AG04450 (cell line): ENCODE measurements around the gene IL15. TPM values are rescaled to one million over a fixed set of nuclear protein-coding genes. Genes with fewer than 3 reads are reported as not detected.

ENCODE experiments used
- CTCF ChIA-PET: fragments of 300-600, 350-600 bp; formaldehyde crosslinking; extraction: SDS; loops from one replicate; lab custom pipeline; 2022; ENCODE audit warnings: antibody characterized with exemption, inconsistent platforms; lab: Charles Lee
- POLR2A ChIA-PET: fragments of 350-600 bp; formaldehyde crosslinking; extraction: SDS; loops from one replicate; lab custom pipeline; 2021; ENCODE audit warnings: antibody characterized with exemption, inconsistent platforms; lab: Yijun Ruan, JAX
- DNase-seq: peaks from one replicate; pipeline ENCODE4 v3.0.0-alpha.2; 2011; ENCODE audit warnings: low read depth, low spot score
- H3K27ac ChIP-seq: one replicate; pipeline ENCODE4 v1.5.1; 2012; ENCODE audit warnings: low read depth, low read length, control low read depth
- H3K27me3 ChIP-seq: one replicate; pipeline ENCODE4 v1.6.0; 2012; ENCODE audit warnings: low read length; ENCODE audit not compliant: control insufficient read depth, insufficient read depth
- H3K4me3 ChIP-seq: 2 replicates; pipeline ENCODE4 v1.5.1; 2011; ENCODE audit warnings: mild to moderate bottlenecking, low read depth, low read length, control low read depth
- H3K9me3 ChIP-seq: 2 replicates; pipeline ENCODE4 v1.5.1; 2012; ENCODE audit warnings: low read length; ENCODE audit not compliant: control insufficient read depth, insufficient read depth
- polyA plus RNA-seq: library from polyadenylated mRNA; depleted of rRNA; stranded (reverse); fragments of >200 nt; gene quantifications from 2 replicates; pipeline ENCODE4 v1.2.3, GENCODE V29; 2011
- TF ChIP-seq, protein P1 (sequence below): IDR thresholded peaks from 2 replicates; pipeline ENCODE4 v1.5.1; 2011; ENCODE audit warnings: low read depth, low read length, control low read depth, inconsistent platforms

IL15 gene
- polyA plus RNA-seq, 1 experiment, result 10.9 TPM

- Histone ChIP-seq H3K4me3 (no peak overlapping the region), H3K9me3 (no peaks in the 10 kb centered on the region), H3K27ac (no peak overlapping the region), H3K27me3 (no peaks in the 10 kb centered on the region)
- ChIA-PET CTCF (no interaction called here), POLR2A (interaction anchor here (1.2 kb wide), 1 partner anchor 227 kb away, joined by 3 read pairs; no protein-coding TSS in a partner anchor)
- DNase-seq, result no peak
- TF ChIP-seq, protein P1, sequence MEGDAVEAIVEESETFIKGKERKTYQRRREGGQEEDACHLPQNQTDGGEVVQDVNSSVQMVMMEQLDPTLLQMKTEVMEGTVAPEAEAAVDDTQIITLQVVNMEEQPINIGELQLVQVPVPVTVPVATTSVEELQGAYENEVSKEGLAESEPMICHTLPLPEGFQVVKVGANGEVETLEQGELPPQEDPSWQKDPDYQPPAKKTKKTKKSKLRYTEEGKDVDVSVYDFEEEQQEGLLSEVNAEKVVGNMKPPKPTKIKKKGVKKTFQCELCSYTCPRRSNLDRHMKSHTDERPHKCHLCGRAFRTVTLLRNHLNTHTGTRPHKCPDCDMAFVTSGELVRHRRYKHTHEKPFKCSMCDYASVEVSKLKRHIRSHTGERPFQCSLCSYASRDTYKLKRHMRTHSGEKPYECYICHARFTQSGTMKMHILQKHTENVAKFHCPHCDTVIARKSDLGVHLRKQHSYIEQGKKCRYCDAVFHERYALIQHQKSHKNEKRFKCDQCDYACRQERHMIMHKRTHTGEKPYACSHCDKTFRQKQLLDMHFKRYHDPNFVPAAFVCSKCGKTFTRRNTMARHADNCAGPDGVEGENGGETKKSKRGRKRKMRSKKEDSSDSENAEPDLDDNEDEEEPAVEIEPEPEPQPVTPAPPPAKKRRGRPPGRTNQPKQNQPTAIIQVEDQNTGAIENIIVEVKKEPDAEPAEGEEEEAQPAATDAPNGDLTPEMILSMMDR, result no peak
These were observed 7.2 kb downstream of the IL15 start for GRCh38 chr4:141643557-141643956.

- H3K4me3 ChIP-seq, result no peak overlapping the region
- ChIA-PET POLR2A (no interaction called here), CTCF (interaction anchor here (1.1 to 1.7 kb wide), 2 partner anchors 295 to 299 kb away, joined by 3 to 8 read pairs; no protein-coding TSS in a partner anchor)
- H3K27me3 ChIP-seq, result no peaks in the 10 kb centered on the region
- H3K27ac ChIP-seq, result no peak overlapping the region
- TF ChIP-seq, protein P1, result no peak
- DNase-seq, result no peak
- no peaks in the 10 kb centered on the region for H3K9me3 ChIP-seq
These were observed 9.4 kb downstream of the IL15 start for GRCh38 chr4:141645611-141646340.

- H3K27me3 ChIP-seq, result no peaks in the 10 kb centered on the region
- CTCF ChIA-PET, result interaction anchor here (1.1 to 1.7 kb wide), 2 partner anchors 297 to 300 kb away, joined by 3 to 8 read pairs; no protein-coding TSS in a partner anchor
- H3K9me3 ChIP-seq, result no peaks in the 10 kb centered on the region
- H3K4me3 ChIP-seq, result no peak overlapping the region
- no peak overlapping the region for H3K27ac ChIP-seq
- POLR2A ChIA-PET, result no interaction called here
- TF ChIP-seq, protein P1, result no peak
- DNase-seq, result no peak
These were observed 10.6 kb downstream of the IL15 start for GRCh38 chr4:141646969-141647368.

- Histone ChIP-seq H3K9me3 (no peaks in the 10 kb centered on the region), H3K27ac (no peak overlapping the region), H3K4me3 (no peak overlapping the region), H3K27me3 (no peaks in the 10 kb centered on the region)
- POLR2A ChIA-PET, result no interaction called here
- CTCF ChIA-PET, result no interaction called here
- TF ChIP-seq, protein P1, result no peak
- DNase-seq, result no peak
These were observed 11.6 kb downstream of the IL15 start for GRCh38 chr4:141647966-141648365.

DNA sequence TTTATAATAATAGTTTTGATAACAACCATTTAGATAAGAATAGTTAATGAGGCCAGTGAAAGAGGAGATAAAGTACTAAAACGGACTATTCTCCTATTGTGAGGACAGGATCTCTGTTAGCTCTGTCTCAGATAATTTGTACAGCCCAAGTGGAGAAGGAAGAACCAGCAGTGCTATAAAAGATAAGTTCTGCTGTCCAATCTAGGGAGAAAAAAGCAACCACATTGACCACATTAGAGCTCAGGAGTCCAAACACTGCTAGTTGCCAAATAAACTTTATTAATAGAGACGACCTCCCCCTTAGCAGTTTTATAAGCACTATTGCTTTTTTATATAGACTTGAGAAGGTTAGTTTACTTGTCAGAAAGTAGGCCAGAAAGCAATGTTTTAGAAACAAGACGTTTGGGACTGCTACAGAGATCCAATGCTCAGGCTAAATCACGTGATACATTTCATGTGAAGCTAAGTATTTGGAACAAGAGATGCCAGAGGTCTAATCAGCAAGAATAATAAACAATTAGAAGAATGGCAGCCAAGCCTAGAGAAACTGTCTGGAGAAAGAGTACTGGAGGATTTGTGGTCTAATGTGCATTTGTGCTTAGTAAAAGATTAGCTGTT lies 15.9 kb downstream of the IL15 start:
- CTCF ChIA-PET, result interaction anchor here (1.0 to 4.2 kb wide), 2 partner anchors 305 to 345 kb away, joined by 3 to 23 read pairs; no protein-coding TSS in a partner anchor
- TF ChIP-seq, protein P1, result no peak
- no peak overlapping the region for H3K27ac ChIP-seq

More for the DNA sequence above, 15.9 kb downstream of the IL15 start:
- POLR2A ChIA-PET, result interaction anchor here (0.6 to 0.8 kb wide), 4 partner anchors 16 to 380 kb away, joined by 3 read pairs; partner anchors contain the start of gene IL15
- H3K9me3 ChIP-seq, result no peaks in the 10 kb centered on the region
- H3K27me3 ChIP-seq, result no peaks in the 10 kb centered on the region
- H3K4me3 ChIP-seq, result no peak overlapping the region
- DNase-seq, result peak; percentile 61
